Measurements from ENCODE around the gene PEA15. TPM values are rescaled to one million over a fixed set of nuclear protein-coding genes. Genes with fewer than 3 reads are reported as not detected.

PEA15 gene
- total RNA-seq, 2 experiments from 2014 or later: 22.3 to 30.5 TPM

DNA sequence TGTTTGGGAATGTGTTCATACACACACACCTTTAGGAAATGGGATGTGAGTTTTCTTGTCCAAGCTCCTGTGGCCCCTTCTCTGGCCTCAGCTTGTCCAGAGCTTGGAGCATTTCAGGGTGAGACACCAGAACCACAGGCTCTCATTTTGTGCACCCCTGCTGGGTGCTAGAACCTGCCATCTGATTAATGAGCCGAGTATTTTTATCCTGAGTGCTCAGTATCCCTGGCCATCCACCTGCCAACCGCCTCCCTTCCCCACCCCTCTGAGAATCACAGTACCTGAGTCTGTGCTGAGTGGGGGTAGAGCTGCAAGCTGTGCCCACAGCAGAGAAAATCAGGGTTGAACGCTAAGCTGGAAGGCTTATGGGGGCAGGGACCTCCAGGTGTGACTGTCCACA is 13.4 kb upstream of the PEA15 start:
- Histone ChIP-seq H3K79me2 (ENCODE audit: insufficient read depth, low read depth, low read length) (no peaks in the 10 kb centered on the region), H2AFZ (ENCODE audit: low read length) (no peak overlapping the region), H3K27ac (ENCODE audit: low read depth, low read length, poor library complexity, severe bottlenecking) (no peak overlapping the region), H3K36me3 (ENCODE audit: insufficient read depth, low read length) (no peaks in the 10 kb centered on the region), H3K4me2 (ENCODE audit: low read length) (no peak overlapping the region), H4K20me1 (ENCODE audit: insufficient read depth, low read length) (no peaks in the 10 kb centered on the region), H3K9me3 (ENCODE audit: low read length) (no peaks in the 10 kb centered on the region), H3K4me1 (ENCODE audit: insufficient read depth, low read length, poor library complexity, severe bottlenecking) (peaks cover 7% of the 10 kb centered on the region), H3K4me3 (ENCODE audit: low read depth, low read length, poor library complexity, severe bottlenecking) (no peak overlapping the region), H3K9me2 (ENCODE audit: insufficient read depth, low read length) (no peaks in the 10 kb centered on the region)
- TF ChIP-seq EZH2phosphoT487 (IDR thresholded peaks at IDR 0.05; ENCODE audit: borderline replicate concordance, low read depth, low read length): no peak
- TF ChIP-seq, protein P1, sequence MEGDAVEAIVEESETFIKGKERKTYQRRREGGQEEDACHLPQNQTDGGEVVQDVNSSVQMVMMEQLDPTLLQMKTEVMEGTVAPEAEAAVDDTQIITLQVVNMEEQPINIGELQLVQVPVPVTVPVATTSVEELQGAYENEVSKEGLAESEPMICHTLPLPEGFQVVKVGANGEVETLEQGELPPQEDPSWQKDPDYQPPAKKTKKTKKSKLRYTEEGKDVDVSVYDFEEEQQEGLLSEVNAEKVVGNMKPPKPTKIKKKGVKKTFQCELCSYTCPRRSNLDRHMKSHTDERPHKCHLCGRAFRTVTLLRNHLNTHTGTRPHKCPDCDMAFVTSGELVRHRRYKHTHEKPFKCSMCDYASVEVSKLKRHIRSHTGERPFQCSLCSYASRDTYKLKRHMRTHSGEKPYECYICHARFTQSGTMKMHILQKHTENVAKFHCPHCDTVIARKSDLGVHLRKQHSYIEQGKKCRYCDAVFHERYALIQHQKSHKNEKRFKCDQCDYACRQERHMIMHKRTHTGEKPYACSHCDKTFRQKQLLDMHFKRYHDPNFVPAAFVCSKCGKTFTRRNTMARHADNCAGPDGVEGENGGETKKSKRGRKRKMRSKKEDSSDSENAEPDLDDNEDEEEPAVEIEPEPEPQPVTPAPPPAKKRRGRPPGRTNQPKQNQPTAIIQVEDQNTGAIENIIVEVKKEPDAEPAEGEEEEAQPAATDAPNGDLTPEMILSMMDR (conservative IDR thresholded peaks at IDR 0.05; ENCODE audit: low read length): no peak
- DNase-seq (ENCODE audit: low spot score): no peak
- CTCF ChIA-PET (ENCODE audit: unreplicated experiment): interaction anchor here (1.7 kb wide), 1 partner anchor 100 kb away, joined by 6 read pairs; no protein-coding TSS in a partner anchor
- intact Hi-C loops (cut with micrococcal nuclease; ENCODE audit: unreplicated experiment): no loop called here
- no TSS peak for BruUV-seq (replicated peaks)
- POLR2A ChIA-PET: interaction anchor here (1.2 to 2.2 kb wide), 3 partner anchors 12 to 184 kb away, joined by 3 to 9 read pairs (median 7); no protein-coding TSS in a partner anchor

DNA sequence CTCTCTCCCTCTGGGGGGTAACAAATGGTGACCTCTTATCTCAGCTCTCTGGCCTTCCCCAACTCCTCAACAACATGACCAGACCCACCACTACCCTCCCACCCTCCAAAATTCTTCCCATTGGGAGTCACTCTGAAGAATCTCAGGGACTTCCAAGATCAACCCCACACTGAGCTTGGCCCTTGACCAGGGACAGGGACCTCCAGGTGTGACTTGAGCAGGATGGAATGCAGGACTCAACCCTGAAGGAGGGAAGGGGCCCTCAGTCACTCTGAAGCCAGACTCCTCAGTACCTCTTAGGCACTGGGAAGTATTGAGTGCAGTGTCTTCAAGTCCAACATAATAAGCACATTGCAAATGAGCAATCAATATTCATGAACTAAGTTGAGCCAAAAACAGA is 12.9 kb upstream of the PEA15 start:
- POLR2A ChIA-PET: interaction anchor here (1.2 to 2.2 kb wide), 3 partner anchors 12 to 184 kb away, joined by 3 to 9 read pairs (median 7); no protein-coding TSS in a partner anchor
- CTCF ChIA-PET (ENCODE audit: unreplicated experiment): interaction anchor here (1.6 to 1.7 kb wide), 2 partner anchors 59 to 99 kb away, joined by 6 to 12 read pairs; no protein-coding TSS in a partner anchor
- no TSS peak for BruUV-seq (replicated peaks)

More for the DNA sequence above, 12.9 kb upstream of the PEA15 start:
- Histone ChIP-seq H3K9me3 (ENCODE audit: low read length) (no peaks in the 10 kb centered on the region), H2AFZ (ENCODE audit: low read length) (no peak overlapping the region), H3K4me1 (ENCODE audit: insufficient read depth, low read length, poor library complexity, severe bottlenecking) (peaks cover 7% of the 10 kb centered on the region), H4K20me1 (ENCODE audit: insufficient read depth, low read length) (no peaks in the 10 kb centered on the region), H3K4me2 (ENCODE audit: low read length) (no peak overlapping the region), H3K4me3 (ENCODE audit: low read depth, low read length, poor library complexity, severe bottlenecking) (no peak overlapping the region), H3K9me2 (ENCODE audit: insufficient read depth, low read length) (no peaks in the 10 kb centered on the region), H3K36me3 (ENCODE audit: insufficient read depth, low read length) (no peaks in the 10 kb centered on the region), H3K27ac (ENCODE audit: low read depth, low read length, poor library complexity, severe bottlenecking) (no peak overlapping the region), H3K79me2 (ENCODE audit: insufficient read depth, low read depth, low read length) (no peaks in the 10 kb centered on the region)
- no peak for TF ChIP-seq EZH2phosphoT487 (IDR thresholded peaks at IDR 0.05; ENCODE audit: borderline replicate concordance, low read depth, low read length)
- TF ChIP-seq, protein P1 (conservative IDR thresholded peaks at IDR 0.05; ENCODE audit: low read length): no peak
- no peak for DNase-seq (ENCODE audit: low spot score)
- intact Hi-C loops (cut with micrococcal nuclease; ENCODE audit: unreplicated experiment): no loop called here
